Chondrocyte (in vitro differentiated cells): ENCODE measurements around the gene KLF12. TPM values are rescaled to one million over a fixed set of nuclear protein-coding genes. Genes with fewer than 3 reads are reported as not detected.
A peak's percentile ranks its signal among the peaks of the same experiment; 100 is the strongest.

Experiments
- DNase-seq: peaks from one replicate; pipeline ENCODE4 v3.0.0; 2021; ENCODE audit warnings: mixed read lengths, low spot score
- H3K27ac Mint-ChIP-seq: one replicate; pipeline ENCODE4 v1.8.0; 2021; ENCODE audit warnings: mild to moderate bottlenecking, moderate library complexity, mixed read lengths; ENCODE audit not compliant: unreplicated experiment
- H3K27me3 Mint-ChIP-seq: 2 replicates; pipeline ENCODE4 v1.8.0; 2021; ENCODE audit warnings: low read depth, mixed read lengths
- H3K36me3 Mint-ChIP-seq: 2 replicates; pipeline ENCODE4 v1.8.0; 2021; ENCODE audit warnings: low read depth, mixed read lengths
- H3K4me1 Mint-ChIP-seq: 2 replicates; pipeline ENCODE4 v1.8.0; 2021; ENCODE audit warnings: low read depth, mild to moderate bottlenecking, mixed read lengths
- H3K4me3 Mint-ChIP-seq: one replicate; pipeline ENCODE4 v1.8.0; 2021; ENCODE audit warnings: mild to moderate bottlenecking, moderate library complexity, mixed read lengths; ENCODE audit not compliant: unreplicated experiment
- H3K9me3 Mint-ChIP-seq: 2 replicates; pipeline ENCODE4 v1.8.0; 2021; ENCODE audit warnings: low read depth, mixed read lengths
- total RNA-seq: library from RNA; stranded (reverse); gene quantifications from 3 replicates; pipeline ENCODE4 v1.2.1, GENCODE V29; 2021
- TF ChIP-seq, protein P1 (sequence below): fragments of 200-600 bp; sonication (generic); IDR thresholded peaks from 2 replicates; pipeline ENCODE4 v1.5.0; 2021; ENCODE audit warnings: antibody characterized with exemption, mild to moderate bottlenecking, moderate library complexity

KLF12 gene
- total RNA-seq, 1 donor from 2014 or later: 29.0 TPM

DNA sequence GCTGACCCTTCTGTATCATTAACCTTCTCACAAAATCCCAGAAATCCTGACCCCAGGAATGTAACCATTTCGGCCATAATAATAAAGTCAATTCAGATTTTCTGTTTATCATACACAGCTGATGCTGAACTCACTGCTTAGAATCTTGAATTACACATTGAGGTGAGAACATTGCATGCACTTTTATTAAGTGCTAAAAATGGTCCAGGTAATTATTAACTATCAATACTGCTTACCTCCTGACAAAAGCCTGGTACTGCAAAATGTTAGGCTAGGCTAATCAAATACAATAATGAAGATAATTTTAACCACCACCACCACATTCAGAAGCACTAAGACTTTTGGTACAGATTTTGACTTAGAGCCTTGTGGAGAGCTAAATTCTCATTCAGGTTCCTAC, 36.1 kb downstream of the KLF12 start:
- H3K9me3 Mint-ChIP-seq: peaks cover 7% of the 10 kb centered on the region
- no peak for DNase-seq
- no peak overlapping the region for H3K4me3 Mint-ChIP-seq
- no peak overlapping the region for H3K27ac Mint-ChIP-seq
- H3K27me3 Mint-ChIP-seq: no peaks in the 10 kb centered on the region
- TF ChIP-seq, protein P1, sequence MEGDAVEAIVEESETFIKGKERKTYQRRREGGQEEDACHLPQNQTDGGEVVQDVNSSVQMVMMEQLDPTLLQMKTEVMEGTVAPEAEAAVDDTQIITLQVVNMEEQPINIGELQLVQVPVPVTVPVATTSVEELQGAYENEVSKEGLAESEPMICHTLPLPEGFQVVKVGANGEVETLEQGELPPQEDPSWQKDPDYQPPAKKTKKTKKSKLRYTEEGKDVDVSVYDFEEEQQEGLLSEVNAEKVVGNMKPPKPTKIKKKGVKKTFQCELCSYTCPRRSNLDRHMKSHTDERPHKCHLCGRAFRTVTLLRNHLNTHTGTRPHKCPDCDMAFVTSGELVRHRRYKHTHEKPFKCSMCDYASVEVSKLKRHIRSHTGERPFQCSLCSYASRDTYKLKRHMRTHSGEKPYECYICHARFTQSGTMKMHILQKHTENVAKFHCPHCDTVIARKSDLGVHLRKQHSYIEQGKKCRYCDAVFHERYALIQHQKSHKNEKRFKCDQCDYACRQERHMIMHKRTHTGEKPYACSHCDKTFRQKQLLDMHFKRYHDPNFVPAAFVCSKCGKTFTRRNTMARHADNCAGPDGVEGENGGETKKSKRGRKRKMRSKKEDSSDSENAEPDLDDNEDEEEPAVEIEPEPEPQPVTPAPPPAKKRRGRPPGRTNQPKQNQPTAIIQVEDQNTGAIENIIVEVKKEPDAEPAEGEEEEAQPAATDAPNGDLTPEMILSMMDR: no peak
- H3K4me1 Mint-ChIP-seq: peaks cover 33% of the 10 kb centered on the region
- peaks cover 6% of the 10 kb centered on the region for H3K36me3 Mint-ChIP-seq

DNA sequence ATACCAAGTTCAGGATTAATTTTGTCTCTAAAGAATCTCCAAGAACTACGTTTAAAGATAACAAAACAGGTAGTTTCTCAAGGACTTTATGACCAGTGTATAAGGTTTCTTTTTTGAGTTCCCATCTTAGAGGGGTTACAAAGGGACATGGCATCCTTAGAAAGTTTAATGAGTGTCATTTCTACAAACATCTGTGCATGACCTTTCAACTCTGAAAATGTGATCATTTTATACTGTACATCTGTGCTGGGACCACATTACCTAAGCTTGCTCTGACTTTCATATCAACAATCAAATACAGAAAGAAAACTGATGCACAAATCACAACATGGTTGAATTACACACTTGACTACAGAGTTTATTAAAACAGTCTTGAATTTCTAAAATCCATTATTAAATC, 37.1 kb downstream of the KLF12 start:
- DNase-seq: no peak
- TF ChIP-seq, protein P1: no peak
- Mint-ChIP-seq H3K9me3 (peaks cover 7% of the 10 kb centered on the region), H3K36me3 (peaks cover 6% of the 10 kb centered on the region), H3K4me1 (peaks cover 37% of the 10 kb centered on the region), H3K4me3 (no peak overlapping the region), H3K27ac (no peak overlapping the region), H3K27me3 (no peaks in the 10 kb centered on the region)

DNA sequence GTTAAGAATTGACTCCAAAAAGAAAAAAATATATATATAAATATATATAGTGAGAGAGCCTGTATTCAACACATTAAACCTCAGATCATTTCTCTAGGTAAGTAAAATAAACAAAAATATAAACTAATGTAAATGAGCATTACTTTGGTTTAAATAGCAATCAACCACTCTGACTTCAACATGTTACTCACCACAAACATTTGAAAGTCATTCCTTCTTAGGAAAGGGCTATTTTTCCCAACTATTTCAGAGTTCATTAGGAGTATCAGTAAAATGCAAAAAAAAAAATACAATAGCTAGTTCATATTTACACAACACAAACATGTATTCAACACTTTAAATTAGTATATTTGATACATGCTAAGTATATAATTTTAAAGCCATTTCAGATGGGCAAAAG, 40.5 kb downstream of the KLF12 start:
- no peak for DNase-seq
- no peaks in the 10 kb centered on the region for H3K36me3 Mint-ChIP-seq
- H3K27me3 Mint-ChIP-seq: no peaks in the 10 kb centered on the region
- H3K4me3 Mint-ChIP-seq: no peak overlapping the region
- no peaks in the 10 kb centered on the region for H3K9me3 Mint-ChIP-seq
- H3K27ac Mint-ChIP-seq: no peak overlapping the region
- TF ChIP-seq, protein P1: no peak
- H3K4me1 Mint-ChIP-seq: peaks cover 45% of the 10 kb centered on the region

DNA sequence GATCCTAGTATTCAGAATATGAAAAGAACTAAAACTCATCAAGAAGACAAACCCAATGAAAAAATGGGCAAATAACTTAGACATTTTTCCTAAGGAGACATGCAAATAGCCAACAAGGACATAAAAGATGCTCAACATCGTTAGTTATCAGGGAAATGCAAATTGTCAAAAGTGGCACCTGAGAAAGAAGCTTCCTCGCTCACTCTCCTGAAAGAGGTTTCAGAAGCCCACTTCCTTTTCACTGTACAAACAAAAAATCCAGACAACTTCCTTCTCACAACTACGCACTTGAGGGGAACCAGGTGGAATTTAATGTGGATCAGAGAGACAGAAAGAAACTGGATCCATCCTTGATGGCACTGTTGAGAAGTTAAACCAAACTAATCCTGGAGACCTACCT, 41.5 kb downstream of the KLF12 start:
- TF ChIP-seq, protein P1: no peak
- Mint-ChIP-seq H3K4me3 (no peak overlapping the region), H3K9me3 (no peaks in the 10 kb centered on the region), H3K27ac (peak overlapping the region; percentile 89), H3K36me3 (no peaks in the 10 kb centered on the region), H3K4me1 (peaks cover 45% of the 10 kb centered on the region), H3K27me3 (no peaks in the 10 kb centered on the region)
- no peak for DNase-seq

DNA sequence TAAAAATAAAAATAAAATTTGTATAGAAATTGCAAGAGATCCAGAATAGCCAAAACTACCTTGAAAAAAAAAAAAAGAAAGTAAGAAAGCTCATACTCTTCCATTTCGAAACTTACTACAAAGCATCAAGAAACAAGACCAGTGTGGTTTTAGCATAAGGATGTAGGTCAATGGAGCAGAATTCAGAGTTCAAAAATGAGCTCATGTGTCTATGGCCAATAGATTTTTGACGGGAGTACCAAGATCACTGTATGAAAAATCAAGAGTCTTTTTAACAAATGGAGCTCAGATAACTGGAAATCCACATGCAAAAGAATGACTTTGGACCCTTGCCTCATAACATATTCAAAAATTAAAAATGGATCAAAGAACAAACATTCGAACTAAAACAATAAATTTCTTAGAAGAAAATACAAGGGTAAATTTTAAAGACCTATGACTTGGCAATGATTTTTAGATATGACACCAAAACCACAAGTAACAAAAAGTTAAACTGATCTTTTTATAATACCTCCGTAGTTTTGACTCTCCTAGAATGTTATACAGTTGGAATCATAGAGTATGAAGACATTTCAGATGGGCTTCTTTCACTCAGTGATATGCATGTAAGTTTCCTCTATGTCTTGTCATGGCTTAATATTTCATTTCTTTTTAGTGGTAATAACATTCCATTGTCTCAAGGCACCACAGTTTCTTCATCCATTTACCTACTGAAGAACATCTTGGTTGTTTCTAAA, 43.2 kb downstream of the KLF12 start:
- no peak for DNase-seq

More for the DNA sequence above, 43.2 kb downstream of the KLF12 start:
- Mint-ChIP-seq H3K9me3 (no peaks in the 10 kb centered on the region), H3K27me3 (no peaks in the 10 kb centered on the region), H3K27ac (peak overlapping the region; percentile 61), H3K4me3 (no peak overlapping the region), H3K36me3 (no peaks in the 10 kb centered on the region), H3K4me1 (peaks cover 50% of the 10 kb centered on the region)
- TF ChIP-seq, protein P1: no peak
